Epithelial cell of proximal tubule (primary cell): ENCODE measurements around the gene STK24. TPM values are rescaled to one million over a fixed set of nuclear protein-coding genes. Genes with fewer than 3 reads are reported as not detected.

Experiments used
- DNase-seq: peaks from one replicate; pipeline ENCODE4 v3.0.0-alpha.2; 2011; ENCODE audit warnings: low read depth
- H3K4me3 ChIP-seq: 2 replicates; pipeline ENCODE4 v1.5.1; 2011; ENCODE audit warnings: low read depth, mild to moderate bottlenecking, low read length
- CTCF ChIP-seq: conservative IDR thresholded peaks from 2 replicates; pipeline ENCODE4 v1.5.1; 2012; ENCODE audit warnings: low read depth, mild to moderate bottlenecking, low read length
- total RNA-seq: library from RNA; depleted of rRNA; stranded (reverse); fragments of >200 nt; gene quantifications from 2 replicates; pipeline ENCODE4 v1.2.3, GENCODE V29; 2015

Gene STK24
- total RNA-seq, 1 donor from 2014 or later = 115 TPM

GRCh38 chr13:98529171-98529570 lies 47.7 kb downstream of the STK24 start:
- TF ChIP-seq CTCF = no peak
- H3K4me3 ChIP-seq = no peak overlapping the region
- no peak for DNase-seq

- no peak for TF ChIP-seq CTCF
- H3K4me3 ChIP-seq = no peak overlapping the region
- DNase-seq = no peak
Observed at GRCh38 chr13:98528663-98529064, 48.2 kb downstream of the STK24 start.

GRCh38 chr13:98527526-98527925 lies 49.4 kb downstream of the STK24 start:
- no peak overlapping the region for H3K4me3 ChIP-seq
- no peak for DNase-seq
- TF ChIP-seq CTCF = no peak

- H3K4me3 ChIP-seq = no peak overlapping the region
- no peak for TF ChIP-seq CTCF
- no peak for DNase-seq
Observed at GRCh38 chr13:98526182-98526512, 50.8 kb downstream of the STK24 start.

GRCh38 chr13:98525456-98526181 lies 51.3 kb downstream of the STK24 start:
- DNase-seq = no peak
- H3K4me3 ChIP-seq = no peak overlapping the region
- TF ChIP-seq CTCF = no peak

GRCh38 chr13:98524793-98525192 lies 52.1 kb downstream of the STK24 start:
- no peak for DNase-seq
- TF ChIP-seq CTCF = no peak

GRCh38 chr13:98524391-98524790 lies 52.5 kb downstream of the STK24 start:
- H3K4me3 ChIP-seq = no peak overlapping the region
- no peak for TF ChIP-seq CTCF

More at GRCh38 chr13:98524793-98525192, 52.1 kb downstream of the STK24 start:
- no peak overlapping the region for H3K4me3 ChIP-seq

More at GRCh38 chr13:98524391-98524790, 52.5 kb downstream of the STK24 start:
- no peak for DNase-seq
